ENCODE measurements around the gene CDKN1B.

DNA sequence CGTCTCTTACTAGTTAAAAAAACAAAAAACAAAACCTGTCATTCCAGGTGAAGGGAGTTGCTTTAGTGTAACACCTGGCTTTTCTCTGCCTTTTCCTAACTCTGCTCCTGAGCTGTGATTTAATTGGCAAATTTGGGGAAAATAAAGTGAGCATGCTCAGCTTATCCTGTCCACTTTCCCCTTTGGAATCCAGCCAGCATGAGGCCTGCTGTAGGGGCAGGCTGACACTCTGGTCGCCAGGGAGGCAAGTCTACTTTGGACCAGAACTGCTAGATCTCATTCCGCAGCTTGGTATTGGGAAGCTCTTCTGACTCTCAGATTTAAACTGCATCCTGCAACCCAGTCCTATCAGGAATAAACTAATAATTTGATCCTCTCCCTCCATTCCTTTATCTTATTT lies 30.1 kb downstream of the CDKN1B start:
- TF ChIP-seq, protein P1, sequence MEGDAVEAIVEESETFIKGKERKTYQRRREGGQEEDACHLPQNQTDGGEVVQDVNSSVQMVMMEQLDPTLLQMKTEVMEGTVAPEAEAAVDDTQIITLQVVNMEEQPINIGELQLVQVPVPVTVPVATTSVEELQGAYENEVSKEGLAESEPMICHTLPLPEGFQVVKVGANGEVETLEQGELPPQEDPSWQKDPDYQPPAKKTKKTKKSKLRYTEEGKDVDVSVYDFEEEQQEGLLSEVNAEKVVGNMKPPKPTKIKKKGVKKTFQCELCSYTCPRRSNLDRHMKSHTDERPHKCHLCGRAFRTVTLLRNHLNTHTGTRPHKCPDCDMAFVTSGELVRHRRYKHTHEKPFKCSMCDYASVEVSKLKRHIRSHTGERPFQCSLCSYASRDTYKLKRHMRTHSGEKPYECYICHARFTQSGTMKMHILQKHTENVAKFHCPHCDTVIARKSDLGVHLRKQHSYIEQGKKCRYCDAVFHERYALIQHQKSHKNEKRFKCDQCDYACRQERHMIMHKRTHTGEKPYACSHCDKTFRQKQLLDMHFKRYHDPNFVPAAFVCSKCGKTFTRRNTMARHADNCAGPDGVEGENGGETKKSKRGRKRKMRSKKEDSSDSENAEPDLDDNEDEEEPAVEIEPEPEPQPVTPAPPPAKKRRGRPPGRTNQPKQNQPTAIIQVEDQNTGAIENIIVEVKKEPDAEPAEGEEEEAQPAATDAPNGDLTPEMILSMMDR (IDR thresholded peaks at IDR 0.05; ENCODE audit: low read depth, low read length): no peak
- no peak for TF ChIP-seq MYC (IDR thresholded peaks at IDR 0.05; ENCODE audit: low read depth, low read length)
- no peak for TF ChIP-seq POLR2A (IDR thresholded peaks at IDR 0.05; ENCODE audit: extremely low read depth, insufficient read length)
- TF ChIP-seq, protein P2, sequence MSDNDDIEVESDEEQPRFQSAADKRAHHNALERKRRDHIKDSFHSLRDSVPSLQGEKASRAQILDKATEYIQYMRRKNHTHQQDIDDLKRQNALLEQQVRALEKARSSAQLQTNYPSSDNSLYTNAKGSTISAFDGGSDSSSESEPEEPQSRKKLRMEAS (IDR thresholded peaks at IDR 0.05; ENCODE audit: low read depth, low read length): no peak
